Measurements from ENCODE around the gene CCNC.
"Not testable (repeated sequence)": the region's sequence is repeated elsewhere in the genome, so short reads cannot be mapped to it uniquely, and the experiment has no call there.

The CCNC gene

DNA sequence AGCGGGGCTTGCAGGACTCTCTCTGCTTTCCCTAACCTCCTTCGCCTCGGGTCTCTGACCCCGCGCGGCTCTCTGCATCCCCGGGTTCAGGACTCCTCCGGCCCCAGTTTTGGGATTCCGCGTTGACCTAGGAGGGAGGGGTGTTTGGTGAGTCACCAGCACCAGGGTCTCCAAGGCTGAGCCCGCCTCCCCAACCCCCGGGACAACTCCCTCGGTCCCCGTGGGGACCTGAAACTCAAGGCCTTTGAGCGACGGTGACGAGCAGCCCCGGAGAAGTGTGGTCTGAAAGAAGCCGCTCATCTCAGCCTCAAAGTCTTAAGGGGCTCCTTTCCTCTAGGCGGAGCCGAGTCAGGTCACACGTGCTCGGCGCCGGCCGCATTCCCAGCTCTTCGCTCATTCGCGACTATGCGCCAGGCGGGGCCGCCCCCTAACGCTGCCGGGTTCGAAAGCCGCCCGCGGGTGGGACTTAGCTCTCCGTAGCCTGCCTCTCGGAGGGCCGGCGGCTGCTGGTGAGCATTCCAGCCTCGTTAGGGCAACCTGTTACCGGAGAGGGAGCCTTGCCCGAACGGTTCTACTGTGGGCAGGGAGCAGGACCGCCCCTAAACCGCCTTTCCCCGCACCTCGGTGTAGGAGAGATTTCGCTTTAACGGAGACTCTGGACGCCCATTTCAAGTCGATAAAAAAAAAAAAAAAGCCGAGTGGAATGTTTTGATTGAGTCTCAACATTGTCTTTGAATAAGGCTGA is 35.1 kb upstream of the CCNC start:
- peak; percentile 23 for DNase-seq

GRCh38 chr6:99602520-99603420 is 34.3 kb upstream of the CCNC start:
- no peak for DNase-seq

DNA sequence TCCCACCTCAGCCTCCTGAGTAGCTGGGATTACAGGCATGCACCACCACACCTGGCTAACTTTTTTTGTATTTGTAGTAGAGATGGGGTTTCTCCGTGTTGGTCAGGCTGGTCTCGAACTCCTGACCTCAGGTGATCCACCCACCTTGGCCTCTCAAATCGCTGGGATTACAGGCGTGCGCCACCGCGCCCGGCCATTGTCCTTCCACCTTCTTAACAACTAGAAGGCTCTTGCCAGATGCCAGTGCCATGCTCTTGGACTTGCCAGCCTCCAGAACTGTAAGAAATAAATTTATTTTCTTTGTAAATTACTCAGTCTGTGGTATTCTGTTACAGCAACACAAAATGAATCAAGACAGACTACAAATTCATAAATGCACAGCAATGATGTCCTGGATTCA is 26.2 kb upstream of the CCNC start:
- DNase-seq = not testable (repeated sequence)

DNA sequence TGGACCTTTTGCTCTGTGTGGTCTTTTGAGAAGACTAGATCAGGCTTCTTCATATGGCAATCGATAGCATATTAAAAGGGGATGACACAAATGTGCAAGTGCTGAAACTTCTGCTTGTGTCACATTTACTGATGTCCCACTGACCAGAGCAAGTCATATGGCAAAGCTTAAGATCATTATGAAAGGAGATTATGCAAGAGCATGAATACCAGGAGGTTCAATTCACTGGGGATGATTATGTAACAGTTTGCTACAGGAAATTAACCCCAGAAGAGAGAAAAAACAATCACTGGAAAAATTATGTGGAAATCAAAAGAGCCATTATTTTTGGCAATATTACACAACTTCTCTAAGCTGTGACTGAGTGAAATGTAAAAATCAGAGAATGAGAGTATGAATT is 24.4 kb upstream of the CCNC start:
- no peak for DNase-seq

GRCh38 chr6:99591673-99592364 is 23.4 kb upstream of the CCNC start:
- no peak for DNase-seq

DNA sequence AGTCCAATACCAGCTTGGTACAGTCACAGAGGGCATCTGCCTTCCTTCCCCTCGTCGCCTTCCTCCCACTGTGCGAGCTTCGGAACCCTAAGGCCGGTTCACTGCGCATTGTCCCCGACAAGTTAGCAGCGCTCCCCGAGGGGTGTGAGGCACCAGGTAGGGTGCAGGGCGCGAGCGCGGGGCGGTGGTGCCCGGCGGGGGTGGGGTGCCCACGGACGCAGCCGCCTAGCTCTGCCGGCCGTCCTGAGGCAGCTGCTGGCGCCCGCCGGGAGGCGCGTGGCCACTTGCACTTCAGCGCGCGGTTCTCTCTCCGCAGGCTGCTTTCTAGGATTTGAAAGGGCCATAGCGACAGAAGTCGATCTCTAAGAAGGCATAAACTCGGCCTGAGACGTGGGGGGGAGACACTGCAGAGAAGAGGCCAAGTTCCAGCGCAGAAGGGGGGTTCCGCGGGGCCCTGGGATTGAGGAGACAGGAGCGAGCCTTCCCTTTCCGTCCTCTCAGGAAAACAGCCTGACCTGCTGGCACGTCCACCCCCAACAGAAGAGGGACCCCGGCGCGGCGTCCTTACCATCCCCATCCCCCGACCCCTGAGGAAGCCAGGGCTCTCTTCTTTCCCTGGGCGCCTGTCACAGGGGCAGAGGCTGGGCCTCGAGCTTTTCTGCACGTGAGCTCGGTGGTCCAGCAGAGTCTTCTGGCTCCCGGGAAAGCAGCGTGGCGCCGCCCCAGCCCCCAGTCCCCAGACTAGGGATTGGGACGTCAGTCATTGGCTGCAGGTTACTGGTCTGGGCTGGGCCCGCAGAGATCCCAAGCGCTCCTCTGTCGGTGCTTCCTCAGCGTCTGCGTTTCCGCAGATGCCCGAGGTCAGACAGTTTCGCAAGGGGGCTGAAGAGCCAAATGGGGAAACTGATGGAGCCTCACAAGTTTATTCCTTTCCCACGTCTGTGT is 22.5 kb upstream of the CCNC start:
- no peak for DNase-seq

DNA sequence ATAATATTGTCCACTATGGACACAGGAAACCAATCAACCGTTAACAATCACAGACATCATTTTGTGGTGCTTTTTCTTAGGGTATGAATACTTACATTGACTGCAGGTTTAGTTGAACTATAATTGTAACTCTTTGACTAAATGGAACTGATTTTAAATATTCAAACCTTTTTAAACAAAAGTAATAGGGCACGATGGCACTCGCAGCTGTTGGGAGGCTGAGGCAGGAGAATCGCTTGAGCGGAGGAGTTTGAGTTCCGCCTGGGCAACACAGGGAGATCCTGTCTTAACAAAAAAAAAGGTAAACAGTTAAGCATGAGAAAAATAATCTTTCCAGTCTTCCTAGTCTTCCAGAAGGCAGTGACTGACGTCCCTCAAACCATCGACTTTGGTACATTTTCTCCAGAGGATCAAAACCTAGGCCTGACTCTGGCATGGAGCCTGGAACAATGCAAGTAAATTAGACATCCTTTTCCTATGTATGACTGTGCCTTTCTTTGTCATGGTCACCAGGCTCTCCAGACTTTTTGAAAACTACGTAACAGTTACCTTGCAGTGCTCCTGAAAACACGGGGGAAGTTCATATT is 21.5 kb upstream of the CCNC start:
- DNase-seq = no peak

GRCh38 chr6:99589290-99589672 is 20.8 kb upstream of the CCNC start:
- no peak for DNase-seq

DNA sequence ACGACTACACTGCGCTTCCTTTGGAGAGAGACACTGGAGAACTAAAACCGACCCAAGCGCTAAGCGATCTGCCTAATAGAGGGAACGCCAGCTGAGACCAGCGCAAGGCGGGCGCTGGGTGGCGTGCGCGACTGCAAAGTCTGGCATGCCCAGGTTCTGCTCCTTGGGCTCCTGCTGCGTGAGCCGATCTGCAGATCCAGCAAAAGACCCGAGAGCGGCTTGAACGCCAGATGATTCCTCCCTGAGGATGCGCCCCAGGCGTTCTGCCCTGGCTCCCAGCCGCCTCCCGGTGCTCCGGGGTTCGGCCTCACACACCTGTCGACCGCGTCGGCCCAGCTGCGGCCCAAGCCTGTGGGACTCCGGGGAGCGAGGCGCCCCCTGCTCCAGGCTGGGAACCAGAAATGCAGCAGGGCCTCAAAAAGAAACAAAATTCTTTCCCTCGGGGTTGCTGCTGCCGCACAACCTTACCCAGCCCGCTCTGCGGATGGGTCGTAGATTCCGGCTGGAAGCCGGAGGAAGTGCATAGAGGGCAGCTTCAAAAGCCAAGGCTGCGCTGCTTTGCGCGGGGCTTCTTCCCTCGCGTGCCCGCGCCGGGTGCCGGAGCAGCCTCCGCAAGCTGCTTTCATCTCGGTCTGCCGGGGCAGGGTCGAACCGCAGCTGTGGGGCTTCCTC is 20.3 kb upstream of the CCNC start:
- DNase-seq = peak; percentile 58

DNA sequence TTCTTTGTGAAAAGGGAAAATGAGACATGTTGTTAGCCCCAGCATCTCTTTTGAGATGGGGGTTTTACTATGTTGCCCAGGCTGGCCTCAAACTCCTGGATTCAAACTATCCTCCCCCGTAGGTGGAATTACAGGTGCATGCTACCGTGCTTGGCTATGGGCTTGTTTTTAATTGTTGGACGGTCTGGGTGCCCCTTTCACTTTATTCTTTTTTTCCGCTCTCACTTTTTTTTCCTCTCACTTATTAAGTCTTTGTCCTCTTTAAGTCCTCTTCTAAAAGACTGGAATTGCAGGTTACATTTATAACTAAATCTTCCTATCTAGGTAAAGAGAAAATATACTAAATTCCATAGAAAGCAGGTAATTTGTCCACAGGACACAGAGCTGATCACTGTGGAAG is 19.3 kb upstream of the CCNC start:
- DNase-seq = no peak

DNA sequence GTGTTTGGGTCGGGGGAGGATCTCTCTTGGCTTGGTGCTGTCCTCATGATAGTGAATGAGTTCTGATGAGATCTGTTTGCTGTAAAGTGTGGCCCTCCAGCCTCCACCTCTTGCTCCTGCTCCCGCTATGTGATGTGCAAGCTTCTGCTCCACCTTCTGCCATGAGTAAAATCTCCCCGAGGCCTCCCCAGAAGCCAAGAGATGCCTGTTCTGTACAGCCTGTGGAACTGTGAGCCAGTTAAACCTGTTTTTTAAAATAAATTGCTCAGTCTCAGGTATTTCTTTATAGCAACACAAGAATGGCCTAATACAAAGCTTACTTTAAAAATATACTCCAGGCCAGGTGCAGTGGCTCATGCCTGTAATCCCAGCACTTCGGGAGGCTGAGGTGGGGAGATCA is 11.3 kb upstream of the CCNC start:
- no peak for DNase-seq

DNA sequence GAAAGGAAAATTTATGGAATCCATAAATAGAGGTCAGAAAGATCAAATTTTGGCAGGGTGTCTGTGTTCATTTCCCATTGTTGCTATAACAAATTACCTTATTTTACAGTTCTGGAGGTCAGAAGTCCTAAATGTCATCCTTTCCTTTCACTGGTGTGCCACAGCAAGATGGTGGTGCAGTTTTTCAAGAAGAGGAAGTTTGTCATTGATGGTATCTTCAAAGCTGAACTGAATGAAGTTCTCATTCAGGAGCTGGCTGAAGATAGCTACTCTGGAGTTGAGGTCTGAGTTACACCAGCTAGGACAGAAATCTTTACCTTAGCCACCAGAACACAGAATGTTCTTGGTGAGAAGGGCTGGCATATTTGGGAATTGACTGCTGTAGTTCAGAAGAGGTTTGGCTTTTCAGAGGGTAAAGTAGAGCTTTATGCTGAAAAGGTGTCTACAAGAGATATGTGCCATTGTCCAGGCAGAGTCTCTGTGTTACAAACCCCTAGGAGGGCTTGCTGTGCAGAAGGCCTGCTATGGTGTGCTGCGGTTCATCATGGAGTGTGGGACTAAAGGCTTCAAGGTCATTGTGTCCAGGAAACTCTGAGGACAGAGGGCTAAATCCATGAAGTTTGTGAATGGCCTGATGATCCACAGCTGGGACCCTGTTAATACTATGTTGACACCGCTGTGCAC is 7.2 kb upstream of the CCNC start:
- no peak for DNase-seq

DNA sequence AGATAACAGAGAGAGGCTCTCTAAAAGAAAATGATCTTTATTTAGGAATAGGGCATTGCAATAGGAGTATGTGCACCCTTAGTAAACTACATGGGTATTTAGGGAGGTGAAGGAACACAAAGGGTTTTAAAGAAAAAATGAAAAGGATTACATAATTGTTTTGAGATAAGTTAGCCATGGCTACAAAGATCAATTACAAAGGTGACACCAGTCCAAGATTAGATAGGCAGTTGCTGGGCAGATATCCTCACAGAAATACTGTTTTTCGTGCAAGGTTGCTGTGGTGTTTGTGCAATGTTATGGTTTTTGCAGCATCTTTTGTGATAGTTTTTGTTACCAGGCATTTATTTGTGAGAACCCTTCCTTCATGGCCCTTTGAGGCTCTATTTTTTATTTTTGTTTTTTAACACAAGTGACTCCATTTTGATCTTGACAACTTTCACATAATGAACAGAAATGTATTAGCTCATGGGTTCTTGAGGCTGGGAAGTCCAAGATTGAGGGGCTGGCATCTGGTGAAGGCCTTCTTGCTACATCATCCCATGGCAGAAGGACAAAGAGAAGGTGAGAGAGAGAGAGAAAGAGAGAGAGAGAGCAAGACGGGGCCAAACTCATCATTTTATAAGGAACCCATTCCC is 5.6 kb upstream of the CCNC start:
- no peak for DNase-seq

GRCh38 chr6:99563056-99563723 is 5.3 kb downstream of the CCNC start:
- DNase-seq = no peak

DNA sequence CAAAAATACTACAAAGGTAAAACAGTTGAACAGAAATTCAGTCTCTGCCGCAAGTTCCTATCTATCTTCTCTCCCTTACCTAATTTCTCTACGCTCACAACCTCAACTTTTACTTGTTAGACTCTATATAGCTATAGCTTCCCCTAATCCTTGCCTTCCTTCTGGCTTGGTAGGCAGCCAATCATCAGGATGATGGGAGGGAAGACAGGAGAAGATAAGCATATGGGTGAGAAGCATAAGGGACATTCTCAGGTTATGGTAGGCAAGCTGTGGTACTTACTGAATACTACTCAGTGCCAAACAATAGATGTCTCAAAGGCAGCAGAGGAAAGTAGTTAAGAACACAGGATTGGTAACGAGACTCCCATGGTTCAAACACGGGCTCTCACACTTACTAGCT is 7.8 kb downstream of the CCNC start:
- no peak for DNase-seq

- no peak for DNase-seq
Observed at GRCh38 chr6:99559057-99559456, 9.4 kb downstream of the CCNC start.

- no peak for DNase-seq
Observed at GRCh38 chr6:99553888-99554287, 14.6 kb downstream of the CCNC start.

DNA sequence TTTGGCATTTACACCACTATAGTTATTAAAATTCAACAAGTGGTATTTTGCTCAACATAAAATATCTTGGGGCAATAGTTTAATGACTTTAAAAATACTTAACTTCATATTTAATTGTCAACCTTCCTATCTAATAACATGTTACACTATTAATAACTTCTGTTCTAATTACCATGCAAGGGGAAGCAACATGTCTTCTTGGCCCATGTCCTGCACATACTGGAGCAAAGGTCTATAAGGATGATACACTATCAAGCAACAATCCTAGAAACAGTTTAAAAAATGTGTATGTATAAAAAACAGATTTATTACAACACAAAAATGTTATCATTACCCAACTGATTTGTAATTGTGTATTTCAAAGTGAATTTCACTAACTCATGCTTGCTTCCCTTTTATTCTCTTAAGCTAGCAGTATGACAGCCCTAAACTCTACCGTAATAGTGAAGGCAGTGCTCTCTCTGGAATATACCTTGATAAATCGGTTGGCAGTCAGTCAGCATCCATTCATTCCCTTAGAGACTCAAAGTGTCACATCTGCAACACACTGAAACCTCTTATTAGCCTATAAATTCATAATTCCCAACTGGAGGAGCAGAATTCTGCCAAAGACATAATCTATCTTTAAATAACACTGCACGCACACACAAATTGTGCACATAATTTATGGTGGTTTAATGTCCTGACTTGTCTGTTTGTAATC is 18.3 kb downstream of the CCNC start:
- no peak for DNase-seq

DNA sequence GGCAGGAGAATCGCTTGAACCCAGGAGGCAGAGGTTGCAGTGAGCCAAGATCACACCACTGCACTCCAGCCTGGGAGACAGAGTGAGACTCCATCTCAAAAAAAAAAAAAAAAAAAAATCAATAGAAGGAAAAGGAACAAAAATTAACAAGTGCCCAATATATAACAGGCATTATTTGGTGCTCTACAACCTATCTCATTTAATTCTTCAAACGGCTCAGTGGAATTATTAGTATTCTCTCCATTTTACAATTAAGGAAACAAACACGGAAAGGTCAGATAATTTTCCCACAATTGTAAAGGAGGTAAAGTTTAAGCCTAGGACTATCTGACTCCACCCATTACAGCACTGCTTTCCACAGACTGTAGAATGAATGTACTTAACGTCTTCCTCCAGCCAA is 19.8 kb downstream of the CCNC start:
- no peak for DNase-seq
